Muscle layer of colon (tissue), 2 donors: ENCODE data around the gene NTF4.

Source experiments
- H3K27ac ChIP-seq: one replicate; pipeline ENCODE4 v1.7.0; 2013; ENCODE audit warnings: low read depth, mild to moderate bottlenecking, low read length, moderate library complexity
- H3K27me3 ChIP-seq, 2 donors: one replicate each; pipeline ENCODE4 v1.7.0; 2013; ENCODE audit warnings: low read length in 2 of 2, mild to moderate bottlenecking in 2 of 2; ENCODE audit not compliant: insufficient read depth in 2 of 2, control insufficient read depth in 1 of 2
- H3K36me3 ChIP-seq: one replicate; pipeline ENCODE4 v1.7.0; 2013; ENCODE audit warnings: mild to moderate bottlenecking, low read length; ENCODE audit not compliant: insufficient read depth
- H3K4me1 ChIP-seq: one replicate; pipeline ENCODE4 v1.7.0; 2013; ENCODE audit warnings: mild to moderate bottlenecking, low read length; ENCODE audit not compliant: insufficient read depth
- H3K4me3 ChIP-seq, 2 donors: one replicate each; pipeline ENCODE4 v1.7.0; 2013; ENCODE audit warnings: low read length in 2 of 2, low read depth in 1 of 2, mild to moderate bottlenecking in 1 of 2, moderate library complexity in 1 of 2
- H3K9ac ChIP-seq: one replicate; pipeline ENCODE4 v1.7.0; 2013; ENCODE audit warnings: low read length
- H3K9me3 ChIP-seq: one replicate; pipeline ENCODE4 v1.7.0; 2013; ENCODE audit warnings: mild to moderate bottlenecking, low read length
- donor health status: abdominal sarcoma.
- donor health status: Adenocarcinoma of cecum.

The NTF4 gene, protein sequence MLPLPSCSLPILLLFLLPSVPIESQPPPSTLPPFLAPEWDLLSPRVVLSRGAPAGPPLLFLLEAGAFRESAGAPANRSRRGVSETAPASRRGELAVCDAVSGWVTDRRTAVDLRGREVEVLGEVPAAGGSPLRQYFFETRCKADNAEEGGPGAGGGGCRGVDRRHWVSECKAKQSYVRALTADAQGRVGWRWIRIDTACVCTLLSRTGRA

DNA sequence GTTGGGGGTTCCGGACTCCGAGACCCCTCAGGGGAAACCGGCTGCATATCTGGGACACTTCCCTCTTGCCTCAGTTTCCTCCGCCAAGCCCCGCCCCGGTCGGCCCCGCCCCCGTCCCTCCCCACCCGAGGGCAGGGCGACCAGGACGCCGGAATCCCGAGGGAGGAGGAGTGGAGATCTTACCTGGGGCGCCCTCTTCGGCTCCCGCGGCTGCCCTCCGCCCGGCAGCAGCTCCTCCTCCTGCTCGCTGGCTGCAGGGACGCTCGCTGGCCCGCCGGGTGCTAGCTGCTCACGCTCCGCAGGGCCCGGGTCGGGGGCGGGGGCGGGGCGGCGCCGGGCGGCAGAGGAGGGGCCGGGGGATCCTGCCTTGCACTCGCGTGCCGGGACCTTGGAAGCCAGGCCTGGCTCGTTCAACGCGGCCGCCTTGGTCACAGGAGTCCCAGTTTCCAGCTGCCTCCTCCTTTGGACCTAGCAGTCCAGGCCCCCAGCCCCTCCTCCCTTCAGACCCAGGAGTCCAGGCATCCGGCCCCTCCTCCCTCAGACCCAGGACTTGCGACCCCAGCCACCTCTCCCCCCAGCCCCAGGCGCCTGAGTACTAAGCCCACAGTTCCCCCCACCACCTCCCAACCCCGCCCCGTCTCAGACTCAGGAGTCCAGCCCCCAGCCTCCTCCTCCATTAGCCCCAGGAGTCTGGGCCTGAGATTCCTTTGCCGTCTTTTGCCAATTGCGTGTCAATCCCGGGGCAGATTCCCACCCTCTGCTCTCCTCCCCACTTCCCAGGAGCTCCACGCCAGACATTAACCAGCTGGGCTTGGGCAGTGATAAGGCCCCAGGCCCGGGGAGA is at the start of gene NTF4:
TSS of gene NTF4 (minus strand) at position 51 of the 844 bp plus-strand sequence. CDS start 2,821 bp downstream, outside the sequence.
- Histone ChIP-seq H3K9ac (no peak within 1 kb of the TSS), H3K36me3 (no peaks in the 10 kb centered on the region), H3K27me3 (peaks cover 6 to 55% of the 10 kb centered on the region in 2 donors), H3K4me1 (no peaks in the 10 kb centered on the region), H3K9me3 (no peaks in the 10 kb centered on the region), H3K27ac (no peak within 1 kb of the TSS), H3K4me3 (no peak within 1 kb of the TSS)

DNA sequence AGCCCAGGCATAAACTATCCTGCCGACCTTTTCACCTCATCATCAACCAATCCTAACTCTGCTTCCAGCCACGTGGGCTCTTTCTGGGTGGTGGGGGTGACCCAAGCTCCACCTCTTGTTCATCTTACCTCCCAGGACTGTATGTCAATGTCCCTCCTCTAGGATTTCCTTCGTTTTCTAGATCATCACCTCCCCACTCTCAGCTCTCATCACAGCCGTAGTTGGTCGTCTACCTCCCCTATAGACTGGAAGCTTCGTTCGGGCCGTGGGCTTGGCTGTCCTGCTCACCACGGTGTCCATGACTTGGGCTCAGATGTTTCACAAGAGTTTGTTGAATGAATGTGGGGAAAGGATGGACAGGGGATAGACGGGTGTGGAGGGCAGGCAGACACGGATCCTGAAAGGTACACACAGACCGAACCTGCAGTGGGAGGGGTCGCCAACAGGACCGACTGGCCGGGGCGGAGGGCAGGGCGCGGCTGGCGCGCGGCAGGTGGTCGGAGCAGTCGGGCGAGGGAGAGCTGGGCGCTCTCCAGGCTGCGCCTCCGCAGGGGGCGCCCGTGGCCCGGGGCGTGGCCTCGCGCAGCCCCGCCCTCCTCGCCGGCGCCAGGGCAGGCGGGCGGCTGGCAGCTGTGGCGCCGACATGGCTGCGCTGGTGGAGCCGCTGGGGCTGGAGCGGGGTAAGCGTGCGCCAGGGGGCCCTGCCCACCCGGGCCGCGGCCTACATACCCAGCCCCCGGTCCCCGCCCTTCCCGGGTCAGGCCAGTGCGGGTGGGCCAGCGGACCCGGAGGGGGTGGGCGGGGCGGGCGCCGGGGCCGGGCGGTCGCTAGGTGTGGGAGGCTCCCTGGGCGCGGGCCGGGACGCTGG is 49.4 kb upstream of the NTF4 start, which contains the start of gene LIN7B:
TSS of gene LIN7B (plus strand) at position 609 of the 868 bp plus-strand sequence. CDS start at position 644, 35 bp downstream.
- no peak within 1 kb of the TSS for H3K9ac ChIP-seq
- peaks cover 11% of the 10 kb centered on the region for H3K4me1 ChIP-seq
- peak within 1 kb of the TSS; percentile 36 to 87 for H3K4me3 ChIP-seq
- no peaks in the 10 kb centered on the region for H3K36me3 ChIP-seq
- no peaks in the 10 kb centered on the region for H3K27me3 ChIP-seq
- H3K9me3 ChIP-seq: no peaks in the 10 kb centered on the region
- peak within 1 kb of the TSS; percentile 91 for H3K27ac ChIP-seq

DNA sequence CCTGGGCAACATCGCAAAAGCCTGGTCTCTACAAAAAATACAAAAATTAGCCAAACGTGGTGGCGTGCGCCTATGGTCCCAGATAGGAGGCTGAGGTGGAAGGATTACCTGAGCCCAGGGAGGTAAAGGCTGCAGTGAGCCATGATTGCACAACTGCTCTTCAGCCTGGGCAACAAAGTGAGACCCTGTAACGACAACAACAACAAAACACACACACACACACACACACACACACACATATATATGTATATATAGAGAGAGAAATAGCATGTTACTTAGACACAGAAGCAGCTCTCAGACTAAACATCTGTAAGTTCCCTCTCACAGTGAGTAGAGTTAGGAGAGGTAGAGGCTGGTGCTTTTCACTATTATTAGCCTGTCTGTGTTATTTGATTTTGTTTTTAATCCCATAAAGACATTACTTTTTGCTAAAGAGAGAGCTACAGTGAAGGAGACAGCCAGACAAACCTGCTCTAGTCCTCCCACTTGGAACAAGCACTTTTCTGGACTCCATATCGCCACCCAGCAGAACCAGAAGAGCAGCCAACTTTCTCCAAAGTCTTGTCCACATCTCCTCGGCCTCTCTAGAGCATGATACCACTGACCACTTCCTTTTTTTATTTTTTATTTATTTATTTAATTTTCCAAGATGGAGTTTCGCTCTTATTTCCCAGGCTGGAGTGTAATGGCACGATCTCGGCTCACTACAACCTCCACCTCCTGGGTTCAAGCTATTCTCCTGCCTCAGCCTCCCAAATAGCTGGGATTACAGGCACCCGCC is 46.8 kb upstream of the NTF4 start:
- Histone ChIP-seq H3K4me1 (peaks cover 4% of the 10 kb centered on the region), H3K9me3 (no peaks in the 10 kb centered on the region), H3K9ac (no peak overlapping the region), H3K27ac (no peak overlapping the region), H3K27me3 (no peaks in the 10 kb centered on the region), H3K4me3 (no peak overlapping the region), H3K36me3 (peaks cover 7% of the 10 kb centered on the region)

DNA sequence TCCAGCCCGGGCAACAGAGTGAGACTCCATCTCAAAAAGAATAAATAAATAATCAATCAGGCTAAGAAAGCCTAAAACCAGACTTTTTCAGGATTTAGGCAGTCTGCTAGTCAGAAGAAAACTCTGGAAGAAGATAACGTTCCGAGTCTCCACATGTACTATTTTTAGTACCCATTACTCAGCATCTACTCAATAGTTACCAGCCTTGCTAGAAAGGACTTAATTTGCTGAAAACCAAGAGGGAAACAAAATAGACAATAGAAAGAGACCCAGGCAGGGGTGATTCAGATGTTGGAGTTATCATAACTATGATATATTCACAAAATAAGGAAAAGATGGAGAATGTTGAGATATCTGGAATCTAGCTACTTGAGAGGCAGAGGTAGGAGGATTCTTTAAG is 45.9 kb upstream of the NTF4 start:
- Histone ChIP-seq H3K27me3 (no peaks in the 10 kb centered on the region), H3K9me3 (no peaks in the 10 kb centered on the region), H3K4me3 (no peak overlapping the region), H3K4me1 (peaks cover 4% of the 10 kb centered on the region), H3K36me3 (peaks cover 16% of the 10 kb centered on the region), H3K9ac (no peak overlapping the region), H3K27ac (no peak overlapping the region)

DNA sequence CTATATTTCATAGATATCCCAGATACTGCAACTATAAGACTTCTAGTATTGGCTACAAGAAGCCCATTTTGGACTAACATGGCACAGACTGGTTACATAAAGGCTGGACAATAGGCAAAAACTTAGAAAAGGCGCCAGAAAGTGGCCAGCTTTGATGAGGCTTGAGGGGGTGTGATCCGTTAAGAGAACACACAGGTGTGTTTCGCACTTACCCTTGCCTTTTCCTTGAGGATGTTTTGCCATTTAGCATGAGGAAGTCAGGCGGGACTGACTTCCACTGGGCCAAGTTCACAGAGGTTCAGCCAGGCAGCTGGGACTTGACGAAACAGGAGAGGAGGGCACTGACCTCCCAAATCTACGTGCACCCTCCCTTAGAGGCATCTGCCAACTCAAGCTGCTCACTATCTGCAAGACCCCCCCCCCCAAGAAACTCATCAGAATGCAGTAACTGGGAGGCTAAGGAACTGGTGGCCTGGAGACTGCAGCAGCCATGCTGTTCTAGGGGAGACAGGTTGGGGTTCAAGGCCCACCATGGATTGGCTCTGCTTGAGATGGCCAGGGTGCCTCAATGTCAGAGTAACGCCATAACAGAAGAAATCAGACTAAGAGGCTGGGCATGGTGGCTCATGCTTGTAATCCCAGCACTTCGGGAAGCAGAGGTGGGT is 45.1 kb upstream of the NTF4 start:
- Histone ChIP-seq H3K27ac (no peak overlapping the region), H3K9ac (no peak overlapping the region), H3K27me3 (no peaks in the 10 kb centered on the region), H3K4me1 (peaks cover 4% of the 10 kb centered on the region), H3K9me3 (no peaks in the 10 kb centered on the region), H3K4me3 (no peak overlapping the region), H3K36me3 (peaks cover 23% of the 10 kb centered on the region)

DNA sequence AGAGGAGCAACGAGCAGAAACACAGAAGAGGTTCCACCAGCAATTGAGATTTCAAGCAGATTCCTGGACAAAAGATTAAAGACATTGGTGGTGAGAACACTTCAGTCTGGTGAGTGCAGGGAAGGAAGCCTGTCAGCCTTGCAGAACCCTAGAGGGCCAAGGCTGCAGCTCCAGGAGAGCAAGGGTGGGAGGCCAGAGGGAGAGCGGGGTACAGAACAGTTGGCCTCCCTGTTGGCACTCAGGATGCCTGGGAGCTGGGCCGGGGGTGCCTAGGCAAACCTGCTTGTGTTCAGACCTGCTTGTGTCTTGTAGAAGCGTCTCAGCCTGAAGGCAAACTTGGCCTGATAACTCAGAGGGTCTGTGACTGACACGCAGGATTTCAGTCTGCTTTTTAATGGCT is 44.4 kb upstream of the NTF4 start:
- no peak overlapping the region for H3K4me3 ChIP-seq
- no peaks in the 10 kb centered on the region for H3K9me3 ChIP-seq
- H3K27ac ChIP-seq: no peak overlapping the region
- peaks cover 29% of the 10 kb centered on the region for H3K36me3 ChIP-seq
- H3K27me3 ChIP-seq: no peaks in the 10 kb centered on the region
- no peak overlapping the region for H3K9ac ChIP-seq
- H3K4me1 ChIP-seq: peaks cover 4% of the 10 kb centered on the region

DNA sequence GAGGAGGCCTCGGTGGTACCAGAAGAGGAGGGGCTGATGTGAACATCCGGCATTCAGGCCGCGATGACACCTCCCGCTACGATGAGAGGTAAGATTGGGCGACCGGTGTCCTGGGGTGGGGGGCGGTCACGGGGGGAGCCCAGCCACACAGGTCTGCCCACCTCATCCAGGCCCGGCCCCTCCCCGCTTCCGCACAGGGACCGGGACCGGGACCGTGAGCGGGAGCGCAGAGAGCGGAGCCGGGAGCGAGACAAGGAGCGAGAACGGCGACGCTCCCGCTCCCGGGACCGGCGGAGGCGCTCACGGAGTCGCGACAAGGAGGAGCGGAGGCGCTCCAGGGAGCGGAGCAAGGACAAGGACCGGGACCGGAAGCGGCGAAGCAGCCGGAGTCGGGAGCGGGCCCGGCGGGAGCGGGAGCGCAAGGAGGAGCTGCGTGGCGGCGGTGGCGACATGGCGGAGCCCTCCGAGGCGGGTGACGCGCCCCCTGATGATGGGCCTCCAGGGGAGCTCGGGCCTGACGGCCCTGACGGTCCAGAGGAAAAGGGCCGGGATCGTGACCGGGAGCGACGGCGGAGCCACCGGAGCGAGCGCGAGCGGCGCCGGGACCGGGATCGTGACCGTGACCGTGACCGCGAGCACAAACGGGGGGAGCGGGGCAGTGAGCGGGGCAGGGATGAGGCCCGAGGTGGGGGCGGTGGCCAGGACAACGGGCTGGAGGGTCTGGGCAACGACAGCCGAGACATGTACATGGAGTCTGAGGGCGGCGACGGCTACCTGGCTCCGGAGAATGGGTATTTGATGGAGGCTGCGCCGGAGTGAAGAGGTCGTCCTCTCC is 43.2 kb upstream of the NTF4 start:
- peaks cover 38% of the 10 kb centered on the region for H3K36me3 ChIP-seq

DNA sequence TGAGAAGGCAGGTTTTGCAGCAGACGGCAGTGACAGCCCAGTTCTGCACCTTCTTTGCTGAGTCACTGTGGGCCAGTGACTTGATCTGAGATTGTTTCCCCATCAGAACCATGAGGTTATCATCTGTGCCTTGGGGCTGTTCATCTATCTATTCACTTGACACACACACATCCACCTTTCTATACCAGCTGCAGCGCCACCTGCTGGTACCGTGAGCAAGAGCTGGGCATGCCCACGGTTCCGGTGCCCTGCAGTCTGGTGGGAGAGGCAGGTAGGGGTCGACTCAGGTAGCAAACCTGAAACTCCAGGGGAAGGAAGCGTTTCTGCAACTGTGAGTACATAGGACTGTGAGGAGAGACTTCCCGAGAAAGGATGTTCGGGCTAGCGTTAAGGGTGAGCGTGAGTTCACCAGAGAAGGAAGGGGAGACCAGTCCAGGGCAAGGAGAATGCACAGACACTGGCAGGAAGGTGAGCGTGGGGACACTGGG is 42.1 kb upstream of the NTF4 start:
- no peaks in the 10 kb centered on the region for H3K9me3 ChIP-seq
- H3K4me1 ChIP-seq: no peaks in the 10 kb centered on the region
- H3K27ac ChIP-seq: no peak overlapping the region
- no peak overlapping the region for H3K9ac ChIP-seq
- H3K27me3 ChIP-seq: no peaks in the 10 kb centered on the region
- H3K36me3 ChIP-seq: peaks cover 47% of the 10 kb centered on the region
- H3K4me3 ChIP-seq: no peak overlapping the region

More for the DNA sequence above, 43.2 kb upstream of the NTF4 start:
- Histone ChIP-seq H3K4me1 (no peaks in the 10 kb centered on the region), H3K9me3 (no peaks in the 10 kb centered on the region), H3K27me3 (no peaks in the 10 kb centered on the region), H3K4me3 (no peak overlapping the region), H3K9ac (no peak overlapping the region), H3K27ac (no peak overlapping the region)

DNA sequence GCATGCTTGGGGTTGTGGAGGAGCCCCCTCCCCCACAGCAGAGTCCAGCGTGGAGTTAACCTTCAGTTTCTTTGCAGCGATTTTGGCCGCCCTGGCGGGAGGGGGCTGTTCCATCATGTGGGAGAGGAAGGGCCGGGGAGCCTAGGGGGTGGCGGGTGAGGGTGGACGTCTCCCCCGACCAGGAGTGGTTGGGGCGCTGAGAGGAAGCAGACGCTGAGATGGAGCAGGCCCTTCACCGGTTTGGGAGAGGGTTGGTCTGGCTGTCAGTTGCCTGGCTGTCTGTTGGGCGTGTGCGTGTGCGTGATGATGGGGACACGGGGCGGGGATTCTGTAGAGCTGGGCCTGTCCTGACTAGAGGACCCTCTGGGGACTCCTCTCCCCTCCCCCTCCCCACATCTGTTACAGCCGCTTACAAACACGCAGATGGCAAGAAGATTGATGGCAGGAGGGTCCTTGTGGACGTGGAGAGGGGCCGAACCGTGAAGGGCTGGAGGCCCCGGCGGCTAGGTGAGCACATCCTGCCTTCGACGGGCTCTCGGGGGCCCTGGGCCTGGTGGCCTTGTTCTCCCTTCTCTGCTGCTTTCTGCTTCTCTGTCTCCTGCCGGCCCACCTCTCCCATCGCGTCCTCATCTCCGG is 39.7 kb upstream of the NTF4 start:
- H3K36me3 ChIP-seq: peaks cover 65% of the 10 kb centered on the region
- no peak overlapping the region for H3K27ac ChIP-seq
- H3K27me3 ChIP-seq: no peaks in the 10 kb centered on the region
- no peak overlapping the region for H3K9ac ChIP-seq
- H3K4me1 ChIP-seq: no peaks in the 10 kb centered on the region
- H3K9me3 ChIP-seq: no peaks in the 10 kb centered on the region
- H3K4me3 ChIP-seq: no peak overlapping the region
